Stimulated activated CD4-positive, alpha-beta T cell treated with anti-CD3 and anti-CD28 coated beads, Interleukin-1b, Interleukin-23, amount 100 ng/mL, for 48 hours (primary cell): ENCODE results near the gene MROH7.

Experiments used
- DNase-seq: peaks from one replicate; pipeline ENCODE4 v3.0.0-alpha.2; 2020

MROH7 gene

GRCh38 chr1:54640863-54641836 is at the start of gene MROH7:
MROH7 (plus strand) TSS chr1:54641786; CDS start chr1:54652927, 11,141 bp downstream.
- DNase-seq: no peak

- DNase-seq: no peak
Measured at GRCh38 chr1:54593571-54594160, 47.9 kb upstream of the MROH7 start.

GRCh38 chr1:54594463-54594862 is 47.1 kb upstream of the MROH7 start:
- no peak for DNase-seq

- DNase-seq: no peak
Measured at GRCh38 chr1:54595956-54596498, 45.6 kb upstream of the MROH7 start.

- DNase-seq: no peak
Measured at GRCh38 chr1:54596756-54597155, 44.8 kb upstream of the MROH7 start.

- no peak for DNase-seq
Measured at GRCh38 chr1:54597455-54598030, 44.0 kb upstream of the MROH7 start.

- DNase-seq: no peak
Measured at GRCh38 chr1:54599211-54599823, 42.3 kb upstream of the MROH7 start.

- no peak for DNase-seq
Measured at GRCh38 chr1:54600947-54601721, 40.5 kb upstream of the MROH7 start.

GRCh38 chr1:54601730-54602129 is 39.9 kb upstream of the MROH7 start:
- DNase-seq: no peak

GRCh38 chr1:54602554-54602953 is 39.0 kb upstream of the MROH7 start:
- no peak for DNase-seq

GRCh38 chr1:54603241-54603640 is 38.3 kb upstream of the MROH7 start:
- DNase-seq: no peak

GRCh38 chr1:54604051-54604450 is 37.5 kb upstream of the MROH7 start:
- DNase-seq: no peak

GRCh38 chr1:54604572-54605370 is 36.8 kb upstream of the MROH7 start:
- DNase-seq: peak; percentile 26

- DNase-seq: no peak
Measured at GRCh38 chr1:54606096-54606989, 35.2 kb upstream of the MROH7 start.

- DNase-seq: no peak
Measured at GRCh38 chr1:54606990-54607325, 34.6 kb upstream of the MROH7 start.

GRCh38 chr1:54607821-54608565 is 33.6 kb upstream of the MROH7 start:
- DNase-seq: no peak

- no peak for DNase-seq
Measured at GRCh38 chr1:54608566-54609230, 32.9 kb upstream of the MROH7 start.

GRCh38 chr1:54609301-54609921 is 32.2 kb upstream of the MROH7 start:
- DNase-seq: no peak

GRCh38 chr1:54610048-54610447 is 31.5 kb upstream of the MROH7 start:
- DNase-seq: no peak
